H1 (cell line): ENCODE data around the gene GYPA. TPM values are rescaled to one million over a fixed set of nuclear protein-coding genes. Genes with fewer than 3 reads are reported as not detected.

Experiments used
- CTCF ChIA-PET: fragments of 300-600 bp; sonication (Branson Sonifier 250); formaldehyde crosslinking; loops from one replicate; lab custom pipeline; 2021; ENCODE audit not compliant: partially characterized antibody; lab: Charles Lee
- POLR2A ChIA-PET: fragments of 300-600 bp; sonication (Branson Sonifier 250); formaldehyde crosslinking; loops from one replicate; lab custom pipeline; 2021; ENCODE audit warnings: inconsistent platforms; ENCODE audit not compliant: partially characterized antibody; lab: Charles Lee
- DNase-seq, 2 experiments: peaks; one replicate each; pipeline versions ENCODE4 v3.0.0 to v3.0.0-alpha.2; 2010 to 2022; ENCODE audit warnings: low spot score in 2 of 2, low read depth in 1 of 2, mixed read lengths in 1 of 2
- FAIRE-seq: peaks from 2 replicates; lab custom pipeline; 2011; peaks lifted over from hg19 to GRCh38; lab: Jason Lieb, UNC
- H2AFZ ChIP-seq: 2 replicates; pipeline ENCODE4 v1.8.1; 2012; ENCODE audit warnings: low read length, inconsistent platforms
- H2AK5ac ChIP-seq: 2 replicates; pipeline ENCODE4 v1.6.1; 2013; ENCODE audit warnings: low read depth, low read length
- H2BK120ac ChIP-seq: replicated peaks from 2 replicates; pipeline ENCODE3; 2013; ENCODE audit warnings: low read depth, low read length, inconsistent platforms
- H2BK12ac ChIP-seq: 2 replicates; pipeline ENCODE4 v1.6.1; 2013; ENCODE audit warnings: low read depth, low read length
- H2BK15ac ChIP-seq: 2 replicates; pipeline ENCODE4 v1.6.1; 2013; ENCODE audit warnings: low read length
- H2BK20ac ChIP-seq: 2 replicates; pipeline ENCODE4 v1.6.1; 2013; ENCODE audit warnings: low read length
- H2BK5ac ChIP-seq: 2 replicates; pipeline ENCODE4 v1.6.1; 2013; ENCODE audit warnings: low read depth, low read length
- H3K14ac ChIP-seq: 2 replicates; pipeline ENCODE4 v1.6.1; 2013; ENCODE audit warnings: inconsistent platforms; ENCODE audit not compliant: insufficient read length
- H3K18ac ChIP-seq: 2 replicates; pipeline ENCODE4 v1.6.1; 2013; ENCODE audit warnings: low read length; ENCODE audit errors: extremely low read depth
- H3K23ac ChIP-seq: 2 replicates; pipeline ENCODE4 v1.6.1; 2013; ENCODE audit warnings: inconsistent platforms; ENCODE audit not compliant: insufficient read length
- H3K23me2 ChIP-seq: 2 replicates; pipeline ENCODE4 v1.6.1; 2013; ENCODE audit warnings: low read depth, low read length
- H3K27ac ChIP-seq: 2 replicates; pipeline ENCODE4 v1.6.1; 2011; ENCODE audit warnings: low read depth, low read length, inconsistent platforms
- H3K27me3 ChIP-seq, 4 experiments: replicated peaks in 1 of 4; 1 replicate in 1 of 4; 2 replicates in 3 of 4; pipeline versions ENCODE4 v1.6.1 to v1.8.1; 2011 to 2013; ENCODE audit warnings: low read length in 3 of 4, mild to moderate bottlenecking in 3 of 4, inconsistent platforms in 2 of 4, mixed read lengths in 2 of 4, moderate library complexity in 1 of 4; ENCODE audit not compliant: control insufficient read depth in 3 of 4, insufficient read depth in 3 of 4; ENCODE audit errors: extremely low read depth in 1 of 4
- H3K36me3 ChIP-seq, 4 experiments: 2 replicates each; pipeline versions ENCODE4 v1.6.1 to v1.8.1; 2011 to 2013; ENCODE audit warnings: mild to moderate bottlenecking in 4 of 4, low read length in 3 of 4, moderate library complexity in 2 of 4, control low read depth in 1 of 4, inconsistent platforms in 1 of 4; ENCODE audit not compliant: insufficient read depth in 4 of 4, control insufficient read depth in 2 of 4
- H3K4ac ChIP-seq: replicated peaks from 2 replicates; pipeline ENCODE3; 2013; ENCODE audit warnings: low read length, low read depth, mixed read lengths, inconsistent platforms; ENCODE audit not compliant: insufficient read length
- H3K4me1 ChIP-seq, 4 experiments: replicated peaks in 1 of 4; 1 replicate in 1 of 4; 2 replicates in 3 of 4; pipeline versions ENCODE4 v1.6.1 to v1.8.1; 2011 to 2013; ENCODE audit warnings: low read length in 3 of 4, inconsistent platforms in 2 of 4, mixed read lengths in 1 of 4; ENCODE audit not compliant: insufficient read depth in 4 of 4, control insufficient read depth in 3 of 4
- H3K4me2 ChIP-seq, 2 experiments: 2 replicates each; pipeline versions ENCODE4 v1.6.1 to v1.8.1; 2011 to 2013; ENCODE audit warnings: low read depth in 2 of 2, low read length in 2 of 2, control low read depth in 1 of 2, inconsistent platforms in 1 of 2, mild to moderate bottlenecking in 1 of 2; ENCODE audit not compliant: insufficient read depth in 1 of 2
- H3K4me3 ChIP-seq, 4 experiments: fragments of 200-600, 300-600 bp in 1 of 4; sonication (generic), shearing (Covaris generic), sonication (Bioruptor Twin) in 1 of 4; 2 replicates each; pipeline versions ENCODE4 v1.5.1 to v1.8.1; 2011 to 2016; ENCODE audit warnings: low read length in 4 of 4, low read depth in 3 of 4, control low read depth in 2 of 4, inconsistent platforms in 2 of 4, mild to moderate bottlenecking in 2 of 4, mixed read lengths in 1 of 4, moderate library complexity in 1 of 4; ENCODE audit not compliant: insufficient read depth in 2 of 4; ENCODE audit errors: extremely low read depth in 1 of 4
- H3K56ac ChIP-seq: replicated peaks from 2 replicates; pipeline ENCODE3; 2013; ENCODE audit warnings: low read depth, mild to moderate bottlenecking, mixed read lengths, low read length, inconsistent platforms; ENCODE audit not compliant: insufficient read length
- H3K79me1 ChIP-seq: 2 replicates; pipeline ENCODE4 v1.6.1; 2013; ENCODE audit warnings: low read depth, low read length, control low read depth
- H3K79me2 ChIP-seq, 2 experiments: 2 replicates each; pipeline versions ENCODE4 v1.6.1 to v1.8.1; 2012 to 2013; ENCODE audit warnings: low read length in 2 of 2, mild to moderate bottlenecking in 2 of 2, inconsistent platforms in 1 of 2; ENCODE audit not compliant: insufficient read depth in 2 of 2, control insufficient read depth in 1 of 2
- H3K9ac ChIP-seq, 4 experiments: replicated peaks in 1 of 4; 1 replicate in 1 of 4; 2 replicates in 3 of 4; pipeline versions ENCODE4 v1.6.1 to v1.8.1; 2011 to 2013; ENCODE audit warnings: low read depth in 3 of 4, low read length in 3 of 4, control low read depth in 2 of 4, mild to moderate bottlenecking in 2 of 4, moderate library complexity in 2 of 4, inconsistent platforms in 1 of 4; ENCODE audit errors: extremely low read depth in 1 of 4
- H3K9me3 ChIP-seq, 2 experiments: 2 replicates each; pipeline versions ENCODE4 v1.6.1 to v1.8.1; 2012 to 2013; ENCODE audit warnings: mild to moderate bottlenecking in 2 of 2, moderate library complexity in 2 of 2, control low read depth in 1 of 2, inconsistent platforms in 1 of 2, low read depth in 1 of 2, low read length in 1 of 2, mixed read lengths in 1 of 2; ENCODE audit not compliant: insufficient read depth in 2 of 2
- H4K20me1 ChIP-seq, 2 experiments: replicated peaks in 1 of 2; 2 replicates each; pipeline versions ENCODE3 to v1.8.1; 2011 to 2013; ENCODE audit warnings: inconsistent platforms in 2 of 2, low read length in 2 of 2, mild to moderate bottlenecking in 1 of 2; ENCODE audit not compliant: insufficient read depth in 2 of 2, control insufficient read depth in 1 of 2
- H4K5ac ChIP-seq: 2 replicates; pipeline ENCODE4 v1.6.1; 2013; ENCODE audit warnings: low read length, low read depth, mixed read lengths, inconsistent platforms; ENCODE audit not compliant: insufficient read length
- H4K8ac ChIP-seq: 2 replicates; pipeline ENCODE4 v1.8.0; 2013; ENCODE audit warnings: mild to moderate bottlenecking, moderate library complexity, low read length, inconsistent platforms; ENCODE audit not compliant: insufficient read depth; ENCODE audit errors: extremely low read depth
- H4K91ac ChIP-seq: replicated peaks from 2 replicates; pipeline ENCODE3; 2013; ENCODE audit warnings: low read length, mixed read lengths, inconsistent platforms; ENCODE audit not compliant: insufficient read length
- ASH2L ChIP-seq: fragments of 200-600, 300-600 bp; sonication (generic); IDR thresholded peaks from one replicate; pipeline ENCODE4 v1.7.1; 2017; ENCODE audit warnings: low read length
- BACH1 ChIP-seq: IDR thresholded peaks from 2 replicates; pipeline ENCODE4 v1.6.1; 2012; ENCODE audit warnings: low read length, improper control_type of control experiment
- CEBPB ChIP-seq: IDR thresholded peaks from 2 replicates; pipeline ENCODE4 v1.6.1; 2012; ENCODE audit warnings: low read depth, low read length
- EZH2 ChIP-seq: fragments of 200-600 bp; sonication (generic); IDR thresholded peaks from 2 replicates; pipeline ENCODE4 v1.7.1; 2012; ENCODE audit warnings: low read depth, mild to moderate bottlenecking, moderate library complexity, low read length, inconsistent platforms; ENCODE audit not compliant: severe bottlenecking
- GABPA ChIP-seq: IDR thresholded peaks from 2 replicates; pipeline ENCODE4 v1.6.1; 2011; ENCODE audit warnings: mild to moderate bottlenecking, low read length, moderate library complexity, borderline replicate concordance; ENCODE audit not compliant: insufficient read depth
- NRF1 ChIP-seq: IDR thresholded peaks from 2 replicates; pipeline ENCODE4 v1.6.1; 2011; ENCODE audit warnings: mild to moderate bottlenecking, low read depth, low read length, improper control_type of control experiment
- RAD21 ChIP-seq, 2 experiments: IDR thresholded peaks in 1 of 2; conservative IDR thresholded peaks in 1 of 2; 2 replicates each; pipeline ENCODE4 v1.6.1; 2011; ENCODE audit warnings: low read depth in 2 of 2, low read length in 2 of 2, improper control_type of control experiment in 1 of 2, inconsistent platforms in 1 of 2, mild to moderate bottlenecking in 1 of 2, moderate library complexity in 1 of 2
- RBBP5 ChIP-seq: IDR thresholded peaks from 2 replicates; pipeline ENCODE4 v1.7.1; 2012; ENCODE audit warnings: low read depth, mild to moderate bottlenecking, inconsistent platforms, low read length, moderate library complexity, borderline replicate concordance
- RFX5 ChIP-seq: IDR thresholded peaks from 2 replicates; pipeline ENCODE4 v1.6.1; 2011; ENCODE audit warnings: low read depth, low read length, improper control_type of control experiment, borderline replicate concordance
- RNF2 ChIP-seq: fragments of 200-900, 300-1000 bp; sonication (generic); IDR thresholded peaks from 2 replicates; pipeline ENCODE4 v1.7.1; 2016; ENCODE audit warnings: borderline replicate concordance, low read depth, mild to moderate bottlenecking, antibody characterized with exemption, low read length; ENCODE audit not compliant: poor library complexity, severe bottlenecking; ENCODE audit errors: missing control alignments
- SP1 ChIP-seq: IDR thresholded peaks from 2 replicates; pipeline ENCODE4 v1.6.1; 2011; ENCODE audit warnings: low read depth, low read length
- TCF12 ChIP-seq: IDR thresholded peaks from 2 replicates; pipeline ENCODE4 v1.6.1; 2011; ENCODE audit warnings: low read depth, mild to moderate bottlenecking, low read length
- ZNF274 ChIP-seq: IDR thresholded peaks from 2 replicates; pipeline ENCODE4 v1.7.0; 2012; ENCODE audit warnings: low read length, borderline replicate concordance; ENCODE audit errors: extremely low read depth
- WGBS, 2 experiments: shearing (Covaris generic) in 1 of 2; methylation state at CpG; one replicate each; pipeline versions ENCODE4 v1.1.6 to v1.1.7; 2013 to 2015; ENCODE audit warnings: low lambda C conversion rate in 2 of 2, mixed read lengths in 2 of 2, inconsistent platforms in 1 of 2, low coverage in 1 of 2, missing lambda C conversion rate in 1 of 2; ENCODE audit not compliant: insufficient replicate concordance in 2 of 2, insufficient coverage in 1 of 2, insufficient read length in 1 of 2; ENCODE audit errors: extremely low coverage in 1 of 2, missing lambda C conversion rate in 1 of 2; 5-methylcytosine and 5-hydroxymethylcytosine counted together
- polyA plus RNA-seq, 7 experiments: library from polyadenylated mRNA; depleted of rRNA in 3 of 7; stranded (reverse) in 5 of 7; unstranded in 2 of 7; fragments of >200 nt in 5 of 7; fragments of 200-250 nt in 2 of 7; gene quantifications; 1 replicate in 5 of 7; 2 replicates in 1 of 7; 4 replicates in 1 of 7; pipeline versions ENCODE4 v1.2.1 to v1.2.3, GENCODE V29; 2011 to 2013; ENCODE audit warnings: missing spikeins in 2 of 7, mixed read lengths in 2 of 7
- total RNA-seq: library from RNA; stranded (reverse); fragmentation: NEBNext Ultra II Directional; extraction: Animal tissue kit (Norgen Biotek cat#: 25700); gene quantifications from 2 replicates; pipeline ENCODE4 v1.2.1, GENCODE V29; 2021

GYPA gene
- total and polyA plus RNA-seq, 2 of the 8 experiments (the other 6 are each of a cell fraction or from before 2014, with no cell fraction given), result not detected

GRCh38 chr4:144176476-144176875, 36.0 kb upstream of the GYPA start:
- Histone ChIP-seq H2AK5ac (no peak overlapping the region), H3K79me2 (no peaks in the 10 kb centered on the region), H3K23ac (no peak overlapping the region), H2BK5ac (no peak overlapping the region), H3K56ac (no peak overlapping the region), H2AFZ (no peak overlapping the region), H2BK15ac (no peak overlapping the region), H4K8ac (no peak overlapping the region), H4K5ac (no peak overlapping the region), H2BK12ac (no peak overlapping the region), H3K4ac (no peak overlapping the region), H4K20me1 (no peaks in the 10 kb centered on the region), H3K4me2 (no peak overlapping the region), H3K14ac (no peak overlapping the region), H3K27me3 (no peaks in the 10 kb centered on the region), H3K23me2 (no peaks in the 10 kb centered on the region), H3K4me1 (peaks cover 0 to 3% (median 1%) of the 10 kb centered on the region in 4 experiments; a peak in 1 of 7 replicates), H3K4me3 (no peak overlapping the region), H3K79me1 (no peaks in the 10 kb centered on the region), H3K18ac (no peak overlapping the region), H3K9me3 (no peaks in the 10 kb centered on the region; a peak in 1 of 4 replicates), H2BK120ac (no peak overlapping the region), H3K36me3 (no peaks in the 10 kb centered on the region), H4K91ac (no peak overlapping the region), H2BK20ac (no peak overlapping the region), H3K27ac (no peak overlapping the region), H3K9ac (no peak overlapping the region)
- FAIRE-seq, result no peak
- no peak for DNase-seq
- POLR2A ChIA-PET, result no interaction called here
- WGBS, 2 experiments, result 63% methylated on average over 1 of the region's 1 CpG; no CpG with 5 or more reads in 1 of the 2 experiments
- CTCF ChIA-PET, result interaction anchor here (0.6 to 1.9 kb wide), 3 partner anchors 396 to 435 kb away, joined by 3 to 7 read pairs (median 3); no protein-coding TSS in a partner anchor
- TF ChIP-seq TCF12 (no peak), NRF1 (no peak), RAD21 (IDR thresholded peaks at IDR 0.05 in 1 of 2, conservative IDR thresholded peaks at IDR 0.05 in 1 of 2; ENCODE audit: low read depth in 2 of 2, low read length in 2 of 2) (no peak), EZH2 (no peak), BACH1 (no peak), CEBPB (no peak), SP1 (no peak), RNF2 (no peak), ZNF274 (no peak), ASH2L (no peak), GABPA (no peak), RFX5 (no peak), RBBP5 (no peak)
